Measurements from ENCODE around the gene MXD4.

MXD4 gene

DNA sequence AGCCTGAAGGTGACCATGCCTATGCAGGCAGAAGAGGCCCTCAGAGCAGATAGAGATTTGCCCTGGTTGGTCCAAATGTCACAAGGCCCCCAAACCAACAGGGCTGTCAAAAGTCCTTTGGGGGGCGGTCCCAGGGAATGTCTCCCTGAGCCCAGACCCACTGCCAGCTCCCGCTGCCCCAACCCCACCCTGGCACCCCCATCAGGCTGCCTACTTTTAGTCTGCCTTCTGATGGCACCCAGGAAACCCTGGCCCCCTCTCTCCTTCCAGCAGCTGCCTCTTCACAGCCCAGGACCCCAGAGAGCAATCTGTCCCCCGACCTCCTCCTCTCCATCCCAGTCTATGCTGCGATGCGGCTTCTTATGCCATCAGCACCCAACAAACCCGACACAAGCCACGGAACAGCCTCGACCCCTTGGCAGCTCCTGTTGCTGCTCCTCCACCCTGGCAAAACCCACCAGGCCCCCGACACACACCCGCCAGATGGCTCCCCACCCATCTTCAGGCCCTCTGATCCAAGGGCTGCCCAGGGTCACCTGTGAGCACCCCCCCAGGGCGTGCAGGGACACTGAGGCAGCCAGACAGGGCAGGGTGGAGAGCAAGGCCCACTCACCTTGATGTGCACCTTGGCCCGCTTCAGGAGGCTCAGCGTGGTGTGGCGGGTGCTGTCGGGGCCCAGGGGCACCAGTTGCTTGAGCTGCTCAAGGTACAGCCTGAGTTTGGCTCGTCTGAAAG is 9.9 kb downstream of the MXD4 start:
- DNase-seq (ENCODE audit: low read depth in 2 of 2, low spot score in 1 of 2), result no peak

DNA sequence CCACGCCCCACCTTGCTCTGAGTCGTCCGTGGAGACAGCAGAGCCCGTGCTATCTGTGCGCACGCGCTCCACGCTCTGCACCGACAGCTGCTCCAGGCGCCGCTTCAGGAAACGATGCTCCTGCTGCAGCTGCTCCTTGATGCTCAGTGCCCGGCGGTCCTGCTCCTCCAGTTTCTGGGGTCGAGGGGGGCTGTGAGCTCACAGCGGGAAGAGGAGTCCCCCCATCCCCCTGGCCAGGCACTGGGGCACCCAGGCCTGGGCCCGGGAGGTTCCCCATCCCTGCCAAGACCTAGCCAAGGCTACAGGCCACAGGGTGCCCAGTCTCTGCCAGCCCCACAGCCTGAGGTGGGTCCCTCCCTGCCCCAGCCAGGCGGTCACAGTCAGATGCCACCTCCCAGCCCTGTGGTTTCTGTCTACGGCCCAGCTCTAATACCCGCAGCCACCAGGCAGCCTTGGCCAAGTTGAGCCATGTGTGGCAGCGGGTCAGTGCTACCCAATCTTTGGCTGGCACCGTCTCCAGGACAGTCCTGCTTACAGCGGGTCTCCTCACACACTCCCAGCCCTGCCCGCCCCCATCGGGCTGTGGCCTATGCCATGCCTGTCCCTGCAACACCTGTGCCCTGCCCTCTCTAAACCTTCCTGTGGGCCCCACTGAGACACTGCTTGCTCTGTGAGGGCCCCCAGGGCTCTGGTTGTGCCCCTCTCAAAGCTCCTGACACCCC is 10.7 kb downstream of the MXD4 start:
- no peak for DNase-seq (ENCODE audit: low read depth in 2 of 2, low spot score in 1 of 2)

DNA sequence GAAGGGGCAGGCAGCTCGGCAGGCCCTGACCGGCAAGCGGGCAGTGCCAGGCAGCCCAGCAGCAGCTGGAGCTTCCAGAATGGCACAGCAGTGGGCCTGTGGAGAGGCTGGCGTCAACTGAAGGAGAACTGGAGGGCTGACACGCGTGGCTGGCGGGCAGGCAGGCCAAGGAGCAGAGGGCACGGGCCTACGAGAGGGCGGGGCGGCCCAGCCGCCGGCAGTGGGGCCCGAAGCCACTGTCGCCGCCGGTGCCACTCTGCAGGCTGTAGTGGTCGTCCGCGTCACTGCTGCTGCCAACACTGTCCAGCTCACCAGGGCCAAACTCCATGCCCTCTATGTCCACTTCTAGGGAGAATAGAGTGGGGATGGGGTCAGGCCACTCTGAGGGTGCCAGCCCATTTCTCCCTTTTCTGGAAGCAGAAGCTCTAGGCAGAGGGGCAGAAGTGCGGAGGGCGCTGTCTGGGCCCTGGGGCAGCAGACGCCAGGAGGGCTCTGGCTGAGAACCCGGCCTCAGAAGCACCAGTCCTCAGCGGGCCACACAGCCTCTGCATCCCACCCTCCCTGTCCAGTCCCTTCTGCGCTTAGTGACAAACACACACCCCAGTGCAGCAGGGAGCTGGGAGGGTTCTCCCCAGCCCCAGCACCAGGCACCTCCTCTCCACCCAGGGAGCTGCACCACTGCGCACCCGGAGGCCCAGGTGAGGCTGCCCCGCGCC is 11.4 kb downstream of the MXD4 start:
- no peak for DNase-seq (ENCODE audit: low read depth in 2 of 2, low spot score in 1 of 2)

DNA sequence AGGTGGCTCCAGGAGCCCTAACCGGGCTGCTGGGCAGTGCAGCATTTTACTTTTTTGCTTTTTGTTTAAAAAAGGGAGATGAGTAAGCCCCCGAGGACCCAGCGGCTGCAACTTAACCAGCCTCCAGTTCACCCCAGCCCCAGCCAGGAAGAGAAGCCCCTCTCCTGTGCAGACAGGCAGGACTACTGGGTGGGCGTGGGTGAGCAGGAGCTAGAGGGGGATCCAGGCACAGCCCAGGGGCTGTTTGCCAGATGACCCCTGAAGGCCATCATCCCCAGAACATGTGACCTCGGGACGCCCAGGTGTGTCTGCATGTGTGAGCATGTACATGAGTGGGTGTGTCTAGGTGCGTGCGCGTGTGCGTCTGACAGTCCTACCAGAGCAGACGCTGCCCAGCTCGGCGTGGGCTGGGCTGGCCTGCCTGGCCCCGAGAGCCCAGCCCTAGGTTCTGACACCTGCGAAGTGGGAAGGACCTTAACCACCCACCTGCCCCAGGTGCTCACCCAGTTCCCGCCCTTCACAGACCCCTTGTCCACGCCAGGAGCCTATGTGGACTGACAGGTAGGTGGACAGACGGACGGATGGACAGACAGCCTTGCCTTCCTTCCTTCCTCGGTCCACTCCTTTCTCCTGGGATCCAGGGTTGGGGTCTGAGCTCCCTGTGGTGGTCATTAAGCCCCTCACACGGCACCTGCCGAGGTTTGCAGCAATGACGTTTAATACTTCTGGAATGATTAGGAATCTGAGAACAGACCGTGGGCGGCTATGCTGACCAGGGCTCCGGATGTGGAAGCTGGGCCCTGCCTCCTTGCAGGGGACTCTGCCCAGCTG is 12.2 kb downstream of the MXD4 start:
- DNase-seq (ENCODE audit: low read depth in 2 of 2, low spot score in 1 of 2), result no peak

DNA sequence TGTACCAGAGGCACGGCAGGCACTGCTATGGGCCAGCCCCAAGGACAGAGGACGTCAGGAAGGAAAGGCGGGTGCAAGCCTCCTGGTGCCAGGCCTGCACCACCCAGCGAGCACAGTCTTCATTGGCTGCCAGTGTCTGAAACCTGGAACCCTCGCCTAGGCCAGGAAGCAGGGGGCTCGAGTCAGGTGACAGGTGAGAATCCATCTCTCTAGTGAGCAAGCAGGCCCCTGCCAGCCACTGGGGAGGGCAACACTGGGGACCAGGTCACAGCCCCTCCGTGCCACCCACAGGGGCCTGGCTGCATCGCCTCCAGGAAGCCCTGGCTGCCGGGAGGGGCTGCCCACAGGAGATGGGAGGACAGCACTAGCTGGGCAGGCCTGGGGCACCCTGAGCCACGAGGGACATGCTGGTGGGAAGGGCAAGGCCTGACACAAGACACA is 13.1 kb downstream of the MXD4 start:
- no peak for DNase-seq (ENCODE audit: low read depth in 2 of 2, low spot score in 1 of 2)

DNA sequence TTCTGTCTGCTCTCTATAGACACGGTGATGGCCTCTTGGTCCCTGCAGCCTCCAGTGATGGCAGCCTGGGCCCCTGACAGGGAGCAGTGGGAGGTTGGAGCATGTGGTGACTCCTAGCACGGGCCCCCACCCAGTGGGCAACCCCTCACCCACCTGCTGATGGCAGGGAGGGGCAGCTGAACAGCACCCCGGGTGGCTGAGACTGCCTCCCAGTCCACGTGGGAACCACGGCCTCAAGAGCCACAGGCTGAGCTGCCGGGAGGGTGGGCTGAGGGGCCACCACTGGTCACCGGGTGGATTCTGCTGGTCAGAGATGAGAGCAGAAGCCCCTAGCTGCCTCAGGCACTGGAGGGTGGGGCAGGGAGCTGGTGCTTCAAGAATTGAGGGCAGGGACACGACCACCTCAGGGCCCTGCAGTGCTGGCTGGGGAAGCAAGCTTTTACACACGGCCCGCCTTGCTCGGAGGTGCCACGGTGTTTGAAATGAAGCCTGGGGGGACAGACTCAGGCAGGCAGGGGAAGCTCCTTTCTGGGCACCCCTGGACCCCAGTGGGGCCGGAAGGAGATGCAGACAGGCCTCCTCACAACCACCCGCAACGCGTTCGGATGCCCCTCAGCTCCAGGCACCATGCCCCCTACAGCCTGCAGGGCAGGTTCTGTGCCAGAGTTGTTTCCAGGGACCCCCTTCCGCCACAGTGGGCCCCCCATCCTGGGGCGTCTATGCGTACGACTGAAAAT is 13.7 kb downstream of the MXD4 start:
- DNase-seq (ENCODE audit: low read depth in 2 of 2, low spot score in 1 of 2), result no peak

DNA sequence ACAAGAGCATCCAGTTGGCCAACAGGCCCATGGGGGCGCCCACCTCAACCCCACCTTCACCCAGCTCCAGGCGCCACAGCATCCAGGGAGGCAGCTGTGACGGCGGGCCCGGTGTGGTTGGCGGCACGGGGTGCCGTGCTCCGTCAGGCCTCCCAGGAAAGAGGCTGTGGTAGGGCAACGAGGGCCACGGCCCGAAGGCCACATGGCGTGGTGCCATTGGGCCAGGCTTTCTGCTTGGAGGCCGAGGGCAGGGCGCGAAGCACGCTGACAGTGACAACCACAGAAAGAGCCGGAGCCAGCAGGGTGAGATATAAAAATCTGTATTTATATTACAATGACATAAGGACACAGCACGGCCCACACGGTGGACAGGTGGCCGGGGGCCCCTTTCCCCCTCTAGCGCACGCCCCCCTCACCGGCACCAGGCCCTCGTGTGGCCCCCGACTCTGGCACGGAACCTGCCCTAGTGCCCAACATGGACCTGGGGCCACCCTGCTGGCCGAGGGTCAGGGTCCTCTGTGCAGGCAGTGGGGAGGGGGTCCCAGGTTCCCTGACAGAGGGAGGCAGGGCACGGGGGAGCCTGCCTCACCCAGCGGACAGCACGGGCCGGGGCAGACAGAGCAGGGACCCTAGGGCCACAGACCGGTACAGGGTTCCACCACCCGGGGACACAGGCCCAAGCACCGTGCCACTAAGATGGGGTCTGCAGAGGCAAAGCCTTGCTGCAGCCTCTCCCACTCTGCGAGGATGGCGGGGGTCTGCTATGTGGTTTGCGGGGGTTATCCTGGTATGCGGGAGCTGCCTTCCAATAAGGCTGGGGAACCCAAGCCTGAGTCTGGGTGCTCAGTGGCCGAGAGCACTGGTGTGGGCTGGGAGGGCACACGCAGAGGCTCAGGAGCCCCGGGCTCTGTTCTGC is 14.5 kb downstream of the MXD4 start:
- no peak for DNase-seq (ENCODE audit: low read depth in 2 of 2, low spot score in 1 of 2)

DNA sequence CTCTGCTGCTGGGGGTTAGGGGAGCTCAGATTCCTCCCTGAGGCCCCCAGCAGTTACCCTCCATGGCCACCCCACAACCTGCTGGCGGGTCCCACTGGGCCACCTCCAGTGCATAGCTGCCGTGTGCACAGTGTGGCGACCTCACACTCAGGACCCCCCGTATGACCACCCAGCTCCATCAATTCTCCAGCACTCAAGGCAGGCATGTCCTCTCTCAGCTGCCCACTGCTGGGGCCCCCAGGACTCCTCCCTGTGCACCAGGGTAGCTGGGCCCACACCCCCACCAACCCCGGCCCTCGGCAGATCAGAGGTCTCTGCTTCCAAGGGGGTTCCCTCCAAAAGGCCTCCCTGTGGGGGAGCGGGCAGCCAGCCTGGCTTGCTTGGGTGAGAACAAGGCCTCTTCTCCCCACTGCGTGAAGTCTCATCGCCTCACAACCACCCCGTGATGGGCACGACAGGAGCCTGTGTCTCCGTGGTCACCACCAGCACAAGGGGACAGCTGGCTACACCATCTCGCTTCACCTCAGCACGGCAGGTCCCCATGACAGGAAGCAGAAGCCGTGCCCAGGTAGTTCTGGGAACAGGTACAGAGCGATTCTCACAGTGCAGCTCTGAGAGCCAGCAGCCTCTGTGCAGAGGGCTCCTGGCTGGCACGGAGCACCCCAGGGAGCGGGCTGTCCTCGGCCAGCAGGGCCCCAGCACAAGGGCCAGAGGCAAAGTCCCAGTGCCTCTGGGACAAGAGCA is 15.4 kb downstream of the MXD4 start:
- no peak for DNase-seq (ENCODE audit: low read depth in 2 of 2, low spot score in 1 of 2)

DNA sequence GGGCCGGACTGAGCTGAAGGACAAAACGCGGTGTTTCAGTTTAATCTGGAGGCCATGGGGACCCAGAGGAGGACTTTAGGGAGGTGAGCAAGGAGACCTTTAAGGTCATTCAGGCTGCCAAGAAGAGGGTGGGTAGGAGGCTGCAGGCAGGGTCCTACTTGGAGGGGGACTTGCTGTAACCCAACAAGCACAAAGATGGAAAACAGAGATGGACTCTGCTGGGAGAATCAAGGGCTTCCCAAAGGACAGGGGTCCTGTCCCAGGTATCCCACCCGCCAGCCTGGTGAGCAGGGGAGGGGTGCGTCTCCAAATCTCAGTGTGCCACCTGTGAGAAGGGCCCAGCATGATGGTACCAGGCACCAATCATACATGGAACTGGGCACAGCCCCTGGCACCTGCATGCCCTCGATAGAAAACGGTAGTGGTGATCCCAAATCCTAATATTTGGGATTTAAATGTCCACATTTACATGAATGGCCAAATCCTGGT is 16.1 kb downstream of the MXD4 start:
- no peak for DNase-seq (ENCODE audit: low read depth in 2 of 2, low spot score in 1 of 2)

DNA sequence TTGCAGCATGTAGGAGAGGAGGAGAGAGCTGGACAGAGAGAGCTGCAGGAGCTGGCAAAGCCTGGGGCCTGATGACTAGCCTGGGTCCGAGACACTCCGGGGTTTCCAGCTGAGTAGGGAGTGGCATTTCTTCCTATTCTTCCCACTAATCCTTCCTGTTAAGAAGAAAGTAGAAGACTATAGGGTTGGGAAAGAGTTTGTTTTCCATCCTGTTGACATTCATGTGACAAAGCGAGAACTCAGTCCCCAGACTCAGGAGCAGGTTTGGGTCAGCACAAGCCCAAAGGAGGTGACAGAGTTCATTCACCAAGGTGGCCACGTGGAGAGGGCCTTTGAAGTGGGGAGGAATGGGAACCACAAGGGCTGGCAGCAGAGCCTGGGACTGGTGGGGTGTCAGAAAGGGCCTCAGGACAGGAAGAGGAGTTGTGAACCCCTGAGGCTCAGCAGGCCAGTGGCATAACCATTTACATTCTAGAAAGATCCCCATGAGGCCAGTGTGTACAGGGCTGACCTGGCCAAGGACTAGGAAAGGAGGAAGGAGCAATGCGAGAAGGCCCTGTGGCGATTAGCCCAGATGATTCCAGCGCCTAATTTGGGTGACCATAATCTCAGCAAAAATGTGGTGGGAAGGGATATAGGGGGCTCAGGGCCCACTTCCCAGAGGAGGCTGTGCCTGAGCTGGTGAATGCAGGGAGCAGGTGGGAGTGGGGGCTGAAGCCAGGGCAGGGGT is 16.7 kb downstream of the MXD4 start:
- no peak for DNase-seq (ENCODE audit: low read depth in 2 of 2, low spot score in 1 of 2)

DNA sequence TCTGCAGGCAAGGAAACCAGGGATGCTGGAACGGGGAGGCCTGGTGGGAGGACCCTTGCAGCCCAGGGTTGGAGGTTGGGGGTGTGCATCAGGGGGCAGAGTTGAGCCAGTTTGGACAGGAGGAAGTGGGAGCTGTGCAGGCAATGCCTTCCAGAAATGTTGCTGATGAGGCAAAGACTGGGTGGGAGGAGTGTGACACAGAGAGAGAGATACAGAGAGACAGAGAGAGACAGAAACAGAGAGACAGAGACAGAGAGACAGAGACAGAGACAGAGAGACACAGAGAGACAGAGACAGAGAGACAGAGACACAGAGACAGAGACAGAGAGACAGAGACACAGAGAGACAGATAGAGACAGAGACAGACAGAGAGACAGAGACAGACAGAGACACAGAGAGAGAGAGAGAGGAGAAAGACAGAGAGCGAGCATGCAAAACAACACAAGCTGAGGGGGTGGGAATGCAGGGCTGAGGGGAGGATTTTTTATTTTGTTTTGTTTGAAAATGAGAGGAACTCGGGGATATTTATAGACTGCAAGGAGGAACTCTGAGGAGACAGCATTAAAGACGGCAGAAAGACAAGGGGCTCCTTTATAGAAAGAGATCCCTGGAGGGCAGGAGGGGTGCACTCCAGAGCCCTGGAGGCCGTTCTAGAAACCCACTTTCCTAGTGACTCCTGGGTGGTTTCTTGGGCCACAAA is 18.1 kb downstream of the MXD4 start:
- no peak for DNase-seq (ENCODE audit: low read depth in 2 of 2, low spot score in 1 of 2)

DNA sequence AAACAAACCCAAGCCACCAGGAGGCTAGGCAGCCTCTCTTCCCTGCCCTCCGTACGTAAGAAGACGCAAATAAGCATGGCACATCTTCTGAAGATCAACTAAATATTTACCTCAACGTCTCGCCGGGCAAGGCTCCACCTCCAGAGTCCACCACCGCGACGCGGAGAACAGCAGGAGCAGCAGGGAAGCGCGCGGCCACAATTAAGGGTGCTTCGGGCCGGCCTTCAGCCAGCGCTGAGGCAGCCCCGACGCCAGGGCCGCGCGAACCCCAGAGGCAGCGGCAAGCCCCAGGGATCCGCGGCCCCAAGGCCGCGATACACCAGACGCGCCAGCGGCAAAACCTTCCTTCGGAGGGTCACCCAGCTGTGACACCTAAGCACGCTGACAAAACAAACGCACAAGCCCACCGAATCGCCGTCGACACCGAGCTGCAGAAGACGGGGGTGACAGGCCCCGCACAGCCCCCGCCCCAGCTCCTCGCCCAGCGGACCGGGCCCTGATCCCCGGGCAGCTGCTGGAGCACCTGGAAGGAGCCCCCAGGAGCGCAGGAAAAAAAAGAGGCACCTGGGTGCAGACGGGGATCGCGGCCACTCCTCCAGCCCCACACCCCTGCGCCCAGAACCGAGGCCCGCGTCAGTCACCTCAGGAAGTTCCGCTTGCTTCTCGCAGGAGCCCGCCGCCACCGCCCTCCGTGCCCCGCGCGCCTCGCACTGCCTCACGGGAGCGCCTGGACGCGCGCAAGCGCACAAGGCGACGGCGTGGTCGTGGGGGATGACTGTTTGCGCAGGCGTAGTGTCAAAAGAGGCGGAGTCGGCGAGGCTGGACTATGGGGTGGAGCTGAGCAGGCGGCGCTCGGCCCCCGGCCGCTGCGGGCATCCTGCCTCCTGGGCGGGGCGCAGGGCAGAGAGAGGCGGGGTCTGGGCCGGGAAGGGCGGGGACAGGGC is 20.2 kb downstream of the MXD4 start, which contains the start of the genes HAUS3 and POLN:
Gene HAUS3, minus strand, starts transcription at position 712 of the 944 bp plus-strand sequence. CDS start 1,175 bp downstream, outside the sequence.
Gene POLN, minus strand, starts transcription at position 712 of the 944 bp plus-strand sequence. CDS start 12,890 bp downstream, outside the sequence.
- DNase-seq (ENCODE audit: low read depth in 2 of 2, low spot score in 1 of 2), result peak; percentile 95 to 99

DNA sequence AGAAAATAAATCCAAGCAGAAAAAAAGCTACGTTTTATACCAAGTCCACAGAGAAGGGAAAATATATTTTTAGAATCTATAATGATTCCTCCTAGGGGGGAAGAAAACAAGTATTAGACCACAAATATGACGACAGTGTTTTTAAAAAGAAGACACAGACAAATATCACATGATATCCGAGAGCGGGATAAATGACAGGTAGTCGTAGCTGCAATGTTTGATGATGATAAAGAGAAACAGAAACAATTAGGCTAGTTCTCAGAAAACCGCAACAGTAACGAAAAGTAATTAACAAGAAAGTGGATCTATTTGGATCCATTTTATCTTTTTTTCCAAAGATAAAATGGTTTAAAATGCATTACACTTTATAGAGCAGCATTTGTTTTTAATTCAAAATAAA is 20.9 kb downstream of the MXD4 start:
- DNase-seq (ENCODE audit: low read depth in 2 of 2, low spot score in 1 of 2), result no peak

DNA sequence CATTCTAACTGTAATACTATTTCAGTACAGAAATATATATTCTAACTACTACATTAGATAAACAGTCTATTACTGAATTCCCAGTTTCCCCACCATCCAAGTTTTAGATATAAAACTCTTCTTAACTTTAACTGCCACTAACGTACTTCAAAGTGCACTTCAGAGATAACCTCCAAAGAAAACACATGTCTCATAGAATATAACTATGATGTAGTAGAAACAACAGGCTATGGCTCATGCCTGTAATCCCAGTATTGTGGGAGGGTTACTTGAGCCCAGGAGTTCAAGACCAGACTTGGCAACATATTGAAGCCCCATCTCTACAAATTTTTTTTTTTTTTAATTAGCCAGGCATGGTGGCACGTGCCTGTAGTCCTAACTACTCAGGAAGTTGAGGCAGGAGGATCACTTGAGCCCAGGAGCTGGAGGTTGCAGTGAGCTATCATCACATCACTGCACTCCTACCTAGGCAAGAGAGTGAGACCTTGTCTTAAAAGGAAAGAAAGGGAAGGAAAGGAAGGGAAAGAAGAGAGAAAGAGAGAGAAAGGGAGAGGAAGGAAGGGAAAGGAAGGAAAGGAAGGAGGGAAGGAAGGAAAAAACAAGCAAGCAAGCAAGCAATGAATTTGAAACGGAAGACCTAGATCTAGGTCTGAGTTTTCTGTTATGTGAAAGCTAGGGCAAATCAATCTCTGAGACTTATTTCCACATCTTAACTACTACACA is 24.8 kb downstream of the MXD4 start:
- no peak for DNase-seq (ENCODE audit: low read depth in 2 of 2, low spot score in 1 of 2)

DNA sequence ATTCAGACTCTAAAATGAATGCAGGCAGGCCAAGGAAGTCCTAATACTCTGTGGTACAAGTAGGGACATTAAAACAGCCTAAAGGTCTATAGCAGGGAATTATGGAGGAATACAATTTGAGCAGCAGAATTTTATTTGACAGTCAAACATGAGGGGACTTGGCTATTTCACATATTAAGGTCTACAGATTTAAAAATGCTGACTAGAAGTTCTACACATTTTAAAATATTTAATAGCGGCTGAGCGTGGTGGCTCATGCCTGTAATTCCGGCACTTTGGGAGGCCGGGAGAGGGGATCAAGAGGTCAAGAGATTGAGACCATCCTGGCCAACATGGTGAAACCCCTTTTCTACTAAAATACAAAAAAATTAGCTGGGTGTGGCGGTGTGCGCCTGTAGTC is 30.8 kb downstream of the MXD4 start:
- DNase-seq (ENCODE audit: low read depth in 2 of 2, low spot score in 1 of 2), result no peak

All from stimulated activated CD8-positive, alpha-beta memory T cell treated with anti-CD3 and anti-CD28 coated beads, Interleukin-4, amount 100 ng/mL, for 1 hour (primary cell).